AG08396 (cell line): Measurements from ENCODE around the gene FTMT.
"Not testable (repeated sequence)": the region's sequence is repeated elsewhere in the genome, so short reads cannot be mapped to it uniquely, and the experiment has no call there.

Source experiments
- DNase-seq: peaks from one replicate; pipeline ENCODE4 v3.0.0; 2012; ENCODE audit warnings: low spot score, mixed read lengths

The FTMT gene

DNA sequence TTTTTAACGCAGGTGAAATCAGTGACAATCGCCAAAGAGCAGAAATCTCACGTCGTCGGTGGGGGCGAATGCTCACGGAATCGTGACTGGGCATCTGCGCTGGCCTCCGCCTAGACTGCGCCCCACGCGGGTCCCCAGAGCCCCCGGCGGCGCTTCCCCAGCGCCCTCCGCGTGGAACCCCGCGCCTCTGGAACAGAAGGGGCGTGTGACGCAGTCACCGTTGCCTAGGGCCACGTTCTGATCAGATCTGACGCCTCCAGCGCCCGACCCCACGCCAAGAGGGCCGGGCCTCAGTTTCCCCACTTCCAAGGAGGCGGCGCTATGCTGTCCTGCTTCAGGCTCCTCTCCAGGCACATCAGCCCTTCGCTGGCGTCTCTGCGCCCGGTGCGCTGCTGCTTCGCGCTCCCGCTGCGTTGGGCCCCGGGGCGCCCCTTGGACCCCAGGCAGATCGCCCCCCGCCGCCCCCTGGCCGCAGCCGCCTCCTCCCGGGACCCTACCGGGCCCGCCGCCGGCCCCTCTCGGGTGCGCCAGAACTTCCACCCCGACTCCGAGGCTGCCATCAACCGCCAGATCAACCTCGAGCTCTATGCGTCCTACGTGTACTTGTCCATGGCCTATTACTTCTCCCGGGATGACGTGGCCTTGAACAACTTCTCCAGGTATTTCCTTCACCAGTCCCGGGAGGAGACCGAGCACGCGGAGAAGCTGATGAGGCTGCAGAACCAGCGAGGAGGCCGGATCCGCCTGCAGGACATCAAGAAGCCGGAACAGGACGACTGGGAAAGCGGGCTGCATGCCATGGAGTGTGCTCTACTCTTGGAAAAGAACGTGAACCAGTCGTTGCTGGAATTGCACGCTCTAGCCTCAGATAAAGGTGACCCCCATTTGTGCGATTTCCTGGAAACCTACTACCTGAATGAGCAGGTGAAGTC, at the start of gene FTMT:
Gene FTMT, plus strand, starts transcription at position 240 of the 932 bp plus-strand sequence. Its CDS starts 82 bp downstream, at position 322.
- no peak for DNase-seq

DNA sequence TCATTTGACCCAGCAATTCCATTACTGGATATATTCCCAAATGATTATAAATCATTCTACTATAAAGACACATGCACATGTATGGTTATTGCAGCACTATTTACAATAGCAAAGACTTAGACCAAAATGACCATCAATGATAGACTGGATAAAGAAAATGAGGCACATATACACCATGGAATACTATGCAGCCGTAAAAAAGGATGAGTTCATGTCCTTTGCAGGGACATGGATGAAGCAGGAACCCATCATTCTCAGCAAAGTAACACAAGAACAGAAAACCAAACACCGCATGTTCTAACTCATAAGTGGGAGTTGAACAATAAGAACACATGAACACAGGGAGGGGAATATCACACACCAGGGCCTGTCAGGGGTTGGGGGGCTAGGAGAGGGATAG, 46.4 kb upstream of the FTMT start:
- DNase-seq = not testable (repeated sequence)

DNA sequence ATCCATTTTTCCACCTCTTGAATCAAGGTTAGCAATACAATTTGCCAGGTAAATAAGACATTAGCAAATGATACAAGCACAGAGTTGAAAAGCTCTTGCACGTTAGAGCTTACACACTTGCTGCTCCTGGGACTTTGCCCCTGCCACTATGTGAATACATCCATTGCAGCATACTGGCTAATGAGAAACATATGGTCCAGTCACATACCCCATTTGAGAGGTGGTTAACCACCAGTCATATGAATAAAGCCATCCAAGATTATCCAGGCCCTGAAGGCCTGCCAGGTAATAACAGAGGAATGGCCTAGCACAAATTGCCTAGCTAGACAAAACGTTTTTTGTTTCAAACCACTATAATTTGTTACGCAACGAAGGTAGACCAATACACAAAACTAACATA, 45.8 kb upstream of the FTMT start:
- DNase-seq = no peak

DNA sequence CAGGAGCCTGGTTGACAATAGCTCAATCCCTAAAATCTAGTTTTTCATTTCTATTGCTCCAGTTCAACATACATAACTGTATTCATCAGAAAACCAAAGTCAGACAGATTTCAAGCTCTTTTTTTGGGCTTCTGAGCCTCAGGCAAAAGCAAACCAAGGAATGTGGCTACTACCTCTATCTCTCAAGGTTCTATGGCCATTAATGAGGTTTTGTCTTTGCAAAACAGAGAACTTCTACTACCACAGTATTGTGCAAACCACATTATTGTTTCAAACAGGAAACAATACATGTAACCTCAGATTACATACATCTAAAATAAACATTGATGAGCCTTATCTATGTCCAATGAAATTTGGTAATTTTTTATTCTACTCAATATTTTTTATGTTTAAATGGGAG, 35.5 kb upstream of the FTMT start:
- no peak for DNase-seq

DNA sequence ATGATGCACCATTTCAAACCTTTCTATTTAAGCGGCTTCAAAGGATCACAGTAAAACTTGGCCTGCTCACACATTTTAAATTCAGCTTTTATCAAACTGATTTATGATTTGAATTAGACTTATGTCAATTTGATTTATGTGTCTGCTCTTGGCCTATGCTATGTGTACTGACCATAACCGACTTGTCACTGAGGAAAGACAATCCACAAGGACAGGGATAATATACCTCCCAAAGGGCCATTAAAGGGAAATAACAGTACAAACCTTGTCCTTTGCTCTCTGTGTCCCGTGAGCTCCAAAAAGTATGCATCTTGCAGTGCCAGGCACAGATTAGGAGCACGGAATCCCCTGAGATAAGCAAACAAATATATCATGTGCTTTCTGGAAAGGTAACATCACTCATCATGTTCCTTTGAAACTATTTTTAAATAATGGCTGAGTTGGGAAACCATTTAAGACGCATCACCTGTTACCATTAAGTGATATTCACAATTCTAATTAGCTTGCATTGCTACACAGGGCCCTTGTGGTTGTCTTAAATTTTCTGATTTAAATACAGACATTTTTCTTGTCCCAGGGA, 31.9 kb upstream of the FTMT start:
- DNase-seq = no peak

DNA sequence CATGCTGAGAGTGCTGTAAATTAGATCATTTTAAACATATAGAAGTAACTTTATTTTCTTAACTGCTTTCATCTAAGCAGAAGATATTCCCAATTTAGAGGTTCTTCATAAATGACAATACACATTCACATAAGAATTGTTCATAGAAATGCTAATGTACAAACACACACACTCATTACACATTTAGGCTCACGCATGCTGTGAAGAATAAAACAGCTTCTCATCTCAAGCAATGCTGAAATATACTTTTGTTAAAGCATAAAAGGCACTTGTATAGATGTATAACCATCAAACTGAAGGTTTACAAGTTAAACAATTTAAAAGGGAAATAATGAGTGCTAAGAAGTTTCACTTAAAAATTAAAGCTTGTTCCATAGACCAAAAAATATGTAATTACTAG, 18.1 kb upstream of the FTMT start:
- DNase-seq = no peak

DNA sequence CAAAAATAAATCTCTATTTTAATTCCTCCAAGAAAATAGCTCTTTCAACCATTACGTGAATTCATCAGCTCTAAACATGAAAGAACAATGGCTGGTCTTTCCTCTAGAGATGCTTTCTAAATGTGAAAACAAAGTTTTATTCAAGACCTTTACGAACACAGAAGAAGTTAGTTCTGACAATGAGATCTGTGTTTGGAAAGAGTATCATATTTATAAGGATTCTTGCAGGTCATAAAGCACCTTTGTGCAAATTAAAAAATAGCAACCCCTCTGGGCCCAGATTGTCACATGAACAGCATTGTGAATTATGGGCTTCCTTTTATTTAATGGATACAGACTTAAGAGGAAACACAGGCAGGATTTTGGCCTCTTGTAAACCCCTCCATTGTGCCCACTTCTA, 17.7 kb upstream of the FTMT start:
- no peak for DNase-seq

DNA sequence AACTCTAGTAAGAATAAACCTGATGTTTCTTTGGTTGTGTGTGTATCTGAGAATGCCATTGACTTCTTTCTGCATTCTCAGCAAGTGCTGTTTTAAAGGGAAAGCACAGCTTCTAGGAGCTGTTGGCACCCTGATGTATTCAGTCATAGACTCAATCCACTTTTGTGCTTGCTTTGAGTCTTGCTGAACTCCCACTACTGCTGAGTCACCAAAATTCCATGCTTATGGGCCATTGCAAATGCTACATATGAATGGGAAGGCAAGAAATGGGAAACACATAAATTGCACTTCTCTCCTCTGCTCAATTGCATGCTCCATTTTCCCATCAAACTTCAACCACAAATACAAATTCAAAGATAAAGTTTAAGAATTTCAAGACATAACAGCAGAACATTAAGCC, 9.8 kb upstream of the FTMT start:
- DNase-seq = no peak

DNA sequence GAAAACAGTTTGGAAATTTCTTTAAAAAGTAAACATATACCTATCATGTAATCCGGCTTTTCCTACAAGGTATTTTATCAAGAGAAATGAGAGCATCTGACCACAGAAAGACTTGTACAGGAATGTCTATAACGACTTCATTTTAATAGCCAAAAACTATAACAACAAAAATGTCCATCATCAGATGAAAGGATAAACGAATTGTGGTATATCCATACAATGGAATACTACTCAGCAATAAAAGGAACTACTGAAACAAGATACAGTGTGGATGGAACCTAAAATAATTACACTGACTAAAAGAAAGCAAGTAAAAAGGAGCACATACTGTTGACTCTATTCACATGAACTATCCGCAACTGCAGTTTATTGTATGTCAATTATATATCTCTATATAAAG, 1.4 kb upstream of the FTMT start:
- DNase-seq = no peak

DNA sequence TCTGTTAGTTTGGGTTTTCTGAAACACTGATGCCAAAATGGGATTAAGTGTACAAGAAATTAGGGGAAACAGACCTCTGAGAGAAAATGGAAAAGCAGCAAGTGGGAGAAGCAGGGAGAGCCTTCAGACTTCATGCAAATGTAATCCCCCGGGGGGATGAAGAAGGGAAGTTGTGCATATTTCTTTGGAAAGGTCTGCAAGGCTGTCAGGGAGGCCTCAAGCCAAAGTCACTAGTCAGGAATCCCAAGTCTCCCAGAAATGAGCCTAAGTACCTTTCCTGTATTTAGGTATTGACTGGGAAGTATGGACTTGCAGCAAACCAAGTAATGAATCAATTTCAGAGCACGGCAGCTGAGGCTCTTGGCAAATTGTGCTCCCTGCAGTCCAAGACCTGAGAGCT, 2.2 kb downstream of the FTMT start:
- DNase-seq = no peak

DNA sequence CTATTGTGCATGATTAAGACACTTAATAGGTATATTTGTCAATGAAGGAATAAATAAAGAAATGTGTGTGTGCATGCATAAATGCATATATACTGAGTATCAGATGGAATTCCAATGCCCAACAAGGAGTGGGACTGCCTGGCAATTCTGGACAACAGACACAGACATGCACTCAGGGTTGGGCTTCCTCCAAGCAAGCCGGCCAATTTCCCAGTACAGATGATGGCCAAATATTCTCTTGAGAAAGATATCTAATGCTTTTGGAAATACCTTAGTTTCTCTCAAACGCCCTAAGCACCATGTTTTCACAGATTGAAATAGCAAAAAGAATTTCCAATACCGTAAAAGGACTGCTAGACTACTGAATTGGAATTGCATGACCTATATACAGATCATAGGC, 11.1 kb downstream of the FTMT start:
- no peak for DNase-seq

DNA sequence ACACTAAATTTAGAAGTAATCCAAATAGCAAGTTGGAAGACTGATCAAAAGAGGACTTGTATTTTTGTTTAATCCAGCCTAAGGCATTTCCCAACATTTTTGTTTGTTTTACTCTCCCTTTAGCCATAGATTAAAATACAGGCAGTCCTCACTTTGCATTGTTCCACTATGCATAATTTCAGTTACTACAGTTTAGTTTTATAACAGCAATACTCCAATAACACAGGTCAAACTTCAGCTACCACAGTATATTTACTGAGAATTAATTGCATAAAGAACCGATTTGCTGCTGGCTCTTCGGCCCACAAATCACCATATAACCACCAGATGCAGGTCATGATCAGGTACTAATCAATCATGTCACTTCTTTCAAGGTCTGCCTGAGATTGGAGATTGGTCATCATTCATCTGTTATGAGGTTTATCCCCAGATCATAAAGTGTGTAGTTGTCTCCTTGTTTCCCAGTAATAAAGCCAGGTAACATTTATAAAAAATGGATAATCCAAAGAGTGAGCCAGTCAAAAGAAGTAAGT, 12.1 kb downstream of the FTMT start:
- DNase-seq = no peak

DNA sequence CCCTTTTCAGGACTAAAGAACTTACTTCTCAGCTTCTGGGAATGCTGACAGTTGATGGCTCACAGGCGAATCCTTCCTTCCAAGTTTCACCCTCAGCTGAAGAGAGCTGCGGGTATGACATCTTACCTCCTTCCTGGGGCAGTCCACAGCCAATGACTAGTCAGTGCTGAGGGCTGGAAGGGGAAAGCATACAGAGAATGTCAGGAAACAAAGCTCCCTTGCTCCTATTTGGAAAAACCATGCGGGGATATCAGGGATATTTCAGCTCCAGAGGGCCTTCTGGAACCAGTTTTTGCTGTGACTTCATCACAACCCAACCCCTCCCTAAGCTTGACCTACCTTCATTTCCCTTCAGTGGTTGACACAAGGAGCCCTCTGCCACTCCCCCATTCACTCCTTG, 15.7 kb downstream of the FTMT start:
- DNase-seq = no peak

DNA sequence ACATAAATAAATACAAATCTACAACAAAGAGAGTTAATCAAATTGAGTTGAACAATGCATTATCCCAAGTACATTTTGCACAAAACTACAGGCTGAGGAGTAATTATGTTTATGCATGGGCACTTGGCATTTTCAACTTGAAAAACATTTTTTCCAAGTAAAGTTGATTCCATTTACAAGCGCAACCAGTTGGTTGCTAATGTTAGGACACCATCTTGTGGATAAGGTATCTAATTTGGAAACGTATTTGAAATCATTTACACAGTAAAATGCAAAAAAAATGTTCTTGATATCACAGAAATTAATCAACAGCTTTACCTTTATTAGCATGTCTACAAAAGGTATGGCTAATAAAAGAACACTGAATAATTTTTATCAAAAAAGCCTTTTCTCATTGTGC, 18.8 kb downstream of the FTMT start:
- DNase-seq = no peak

DNA sequence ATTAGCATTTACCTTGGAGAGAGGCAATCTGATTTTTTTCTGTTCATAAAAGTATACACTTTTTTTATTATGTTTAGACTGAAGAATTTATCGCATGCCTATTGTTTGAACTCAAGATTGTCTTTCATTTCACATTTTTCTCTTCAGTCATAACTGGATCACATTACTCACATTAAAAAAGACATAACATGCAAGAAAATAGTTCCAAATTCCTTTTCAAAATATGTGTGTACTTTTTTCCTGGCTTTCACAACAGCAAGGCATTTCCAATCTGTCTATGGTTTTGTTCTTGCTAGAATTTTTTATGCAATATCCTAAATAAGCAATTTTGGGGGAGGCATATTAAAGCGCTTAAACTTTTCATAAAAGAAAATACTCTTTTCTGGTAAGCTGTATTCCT, 21.2 kb downstream of the FTMT start:
- no peak for DNase-seq

DNA sequence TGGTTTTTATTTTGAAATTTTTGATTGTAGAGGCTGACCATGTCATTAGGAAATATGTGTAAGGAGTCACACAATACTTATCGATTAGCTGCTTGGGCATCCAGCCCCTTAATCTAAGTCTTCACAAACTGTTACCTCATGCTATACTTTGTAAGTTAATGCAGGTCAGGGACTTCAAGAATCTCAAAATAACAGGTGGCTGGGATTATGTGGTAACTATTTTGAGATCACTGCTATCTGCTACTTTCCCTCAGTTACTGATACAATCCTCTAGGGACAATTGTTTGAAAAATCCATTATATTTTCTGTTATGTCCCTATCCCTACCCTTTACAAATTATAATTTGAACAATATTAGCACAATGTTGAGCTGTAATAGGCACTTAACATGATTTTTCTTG, 21.7 kb downstream of the FTMT start:
- DNase-seq = no peak

DNA sequence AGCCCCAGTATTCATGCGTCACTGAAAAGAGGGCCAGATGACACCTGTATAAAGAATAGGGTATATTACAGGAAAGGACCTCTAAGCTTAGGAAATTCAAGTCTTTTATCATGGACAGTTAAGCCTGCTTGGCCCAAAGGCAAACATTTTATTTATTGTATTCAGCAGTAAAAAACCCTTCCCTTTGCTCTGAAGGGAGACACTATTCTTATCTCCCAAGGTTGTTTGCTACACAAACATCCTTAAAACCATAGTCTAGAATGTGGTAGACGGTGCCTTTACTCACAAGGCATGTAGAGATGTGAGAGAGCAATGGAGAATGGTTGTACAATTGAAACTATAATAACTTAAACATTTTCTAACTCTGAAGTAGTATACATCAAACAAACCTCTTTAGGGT, 33.9 kb downstream of the FTMT start:
- DNase-seq = no peak

DNA sequence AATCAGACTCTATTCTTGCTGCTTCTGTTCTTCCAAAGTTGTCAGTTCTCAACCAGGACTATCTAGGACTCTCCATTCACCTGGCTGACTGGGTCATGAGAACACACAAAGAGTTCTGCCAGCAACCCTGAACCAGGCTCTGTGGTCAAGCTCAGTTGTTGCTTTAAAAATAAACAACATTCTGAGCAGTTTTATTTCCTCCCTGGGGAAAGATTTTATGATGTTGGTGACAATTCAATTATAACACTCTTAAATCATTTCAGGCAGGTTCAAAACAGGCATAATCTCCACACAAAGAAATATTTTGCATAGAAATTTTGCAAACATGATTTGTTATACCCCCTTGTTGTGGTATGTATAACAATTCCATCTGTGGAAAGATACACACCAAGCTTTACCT, 36.0 kb downstream of the FTMT start:
- no peak for DNase-seq

DNA sequence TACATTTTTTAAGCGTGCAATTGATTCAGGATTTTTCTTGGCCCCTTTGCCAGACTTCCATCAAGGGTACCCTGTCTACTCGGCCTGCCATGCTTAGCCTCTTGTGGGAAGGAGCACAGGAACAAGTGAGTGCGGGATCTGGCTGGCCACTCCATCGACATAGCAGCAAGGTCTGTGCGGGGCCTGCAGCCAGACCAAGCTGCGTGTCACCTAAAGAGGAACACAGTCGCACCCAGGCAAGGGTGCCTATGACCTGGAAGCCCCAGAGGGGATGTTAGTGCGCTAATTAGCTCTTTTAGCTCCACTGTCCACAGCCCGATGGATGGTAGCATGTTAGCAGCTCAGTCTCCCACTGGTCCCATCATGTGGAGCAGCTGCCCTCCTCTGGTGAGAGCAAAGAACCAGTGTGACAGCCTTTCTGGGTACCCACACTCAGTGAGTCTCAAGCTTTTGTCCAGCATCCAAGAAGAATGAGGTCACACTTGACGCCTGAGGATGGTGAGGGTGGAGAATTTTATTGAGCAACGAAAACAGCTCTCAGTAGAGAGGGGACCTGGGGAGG, 38.7 kb downstream of the FTMT start:
- DNase-seq = no peak

DNA sequence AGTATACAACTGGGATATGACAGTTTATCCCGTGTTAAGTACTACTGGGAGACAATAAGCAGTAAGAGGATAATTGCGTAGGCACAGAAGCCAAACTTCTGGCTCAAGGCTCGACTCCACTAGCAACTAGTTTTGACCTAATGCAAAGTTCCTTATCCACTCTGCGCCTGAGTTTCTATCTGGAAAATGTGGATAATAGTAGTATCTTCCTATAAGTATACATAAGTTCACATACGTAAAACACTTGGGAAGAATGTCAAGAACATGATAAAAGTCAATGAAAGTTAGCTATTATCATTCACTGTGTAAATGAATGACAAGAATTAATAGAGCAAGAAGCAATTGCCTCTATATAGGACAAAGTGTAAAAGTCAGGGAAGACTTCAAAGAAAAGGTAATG, 45.7 kb downstream of the FTMT start:
- no peak for DNase-seq

DNA sequence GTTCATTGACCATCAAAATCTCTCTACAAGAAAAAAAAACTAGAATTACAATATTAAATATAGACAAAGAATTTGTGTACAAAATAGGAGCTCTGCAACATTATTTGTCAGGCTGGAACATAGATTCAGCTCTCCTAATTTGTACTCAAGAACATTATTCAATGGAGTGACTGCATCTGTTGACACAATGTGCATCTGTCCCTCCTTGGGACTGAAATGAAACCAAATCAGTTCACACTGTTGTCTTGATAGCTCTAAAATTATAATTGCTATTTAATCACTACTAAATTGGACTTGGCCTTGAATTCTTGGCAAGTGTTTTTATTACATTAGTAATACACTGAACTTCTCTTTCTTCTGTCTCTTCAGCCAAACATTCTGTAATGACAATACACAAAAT, 47.7 kb downstream of the FTMT start:
- no peak for DNase-seq
